HG03469 (cell line): ENCODE data around the gene HSPBP1.

ENCODE experiments used
- ATAC-seq: cut with Tn5 transposase; IDR thresholded peaks from one replicate; pipeline ENCODE4 v1.9.1; 2021; ENCODE audit warnings: mild to moderate bottlenecking, moderate library complexity, moderate number of reproducible peaks; ENCODE audit not compliant: unreplicated experiment

Gene HSPBP1

GRCh38 chr19:55256562-55257460 is 23.1 kb downstream of the HSPBP1 start:
- no peak for ATAC-seq

- ATAC-seq, result no peak
These were observed 24.1 kb downstream of the HSPBP1 start for GRCh38 chr19:55255618-55256423.

- ATAC-seq, result no peak
These were observed 25.3 kb downstream of the HSPBP1 start for GRCh38 chr19:55254625-55254977.

- ATAC-seq, result no peak
These were observed 25.9 kb downstream of the HSPBP1 start for GRCh38 chr19:55253842-55254624.

- no peak for ATAC-seq
These were observed 26.9 kb downstream of the HSPBP1 start for GRCh38 chr19:55252760-55253663.

- no peak for ATAC-seq
These were observed 28.4 kb downstream of the HSPBP1 start for GRCh38 chr19:55251341-55252081.

- ATAC-seq, result no peak
These were observed 29.5 kb downstream of the HSPBP1 start for GRCh38 chr19:55250262-55251036.

GRCh38 chr19:55249841-55250240 is 30.1 kb downstream of the HSPBP1 start:
- ATAC-seq, result no peak

GRCh38 chr19:55248704-55249103 is 31.2 kb downstream of the HSPBP1 start:
- no peak for ATAC-seq

GRCh38 chr19:55248166-55248675 is 31.7 kb downstream of the HSPBP1 start:
- no peak for ATAC-seq

- no peak for ATAC-seq
These were observed 32.2 kb downstream of the HSPBP1 start for GRCh38 chr19:55247621-55248099.

GRCh38 chr19:55246462-55247451 is 33.2 kb downstream of the HSPBP1 start:
- ATAC-seq, result no peak

- ATAC-seq, result no peak
These were observed 34.5 kb downstream of the HSPBP1 start for GRCh38 chr19:55245236-55245904.

GRCh38 chr19:55244004-55244680 is 35.8 kb downstream of the HSPBP1 start:
- ATAC-seq, result no peak

GRCh38 chr19:55242517-55242916 is 37.4 kb downstream of the HSPBP1 start:
- no peak for ATAC-seq

- ATAC-seq, result no peak
These were observed 37.9 kb downstream of the HSPBP1 start for GRCh38 chr19:55241935-55242464.
